ENCODE results near the gene CRIM1.

CRIM1 gene

DNA sequence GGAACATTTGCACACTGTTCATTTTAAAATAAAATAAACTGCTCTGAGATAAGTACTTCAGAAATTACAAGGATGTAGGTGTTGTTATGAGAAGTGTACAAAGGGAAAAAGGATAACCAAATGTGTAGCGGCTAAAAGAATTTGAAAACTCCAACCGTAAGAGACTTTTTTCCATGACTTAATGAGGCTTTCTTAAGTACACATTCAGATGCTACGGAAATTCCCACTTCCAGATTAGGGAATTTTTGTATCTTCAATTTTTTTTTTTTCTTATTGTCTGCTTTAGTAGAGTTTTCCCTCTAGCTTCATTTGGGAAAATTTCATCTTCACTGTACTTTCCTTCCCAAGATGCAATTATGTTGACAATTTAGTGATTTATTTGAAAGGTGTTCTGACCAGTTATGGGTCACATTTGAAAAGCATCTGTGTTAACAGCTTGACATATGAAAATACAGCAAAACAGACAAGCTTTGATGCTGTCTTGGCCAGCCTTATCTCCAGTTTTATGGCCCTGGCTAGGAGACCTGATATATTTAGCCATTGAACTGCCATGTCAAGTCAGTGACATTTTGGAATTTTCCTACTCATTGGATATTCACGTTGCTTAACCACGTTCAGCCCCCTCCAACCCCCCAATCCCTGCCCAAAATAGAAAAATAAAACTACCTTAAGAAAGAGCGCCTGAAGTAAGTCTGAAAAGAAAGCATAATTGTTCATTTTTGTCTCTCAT is 136.8 kb downstream of the CRIM1 start:
- peaks cover 0 to 3% of the 10 kb centered on the region in 2 donors for H3K4me1 ChIP-seq (ENCODE audit: control insufficient read depth in 2 of 2, insufficient read depth in 1 of 2, low read depth in 1 of 2, low read length in 2 of 2)
- no CpG with 5 or more reads among the region's 6 CpGs for WGBS, 2 donors (ENCODE audit: extremely low coverage in 2 of 2, insufficient read length in 2 of 2, insufficient replicate concordance in 1 of 2)
- no peak overlapping the region for H4K91ac ChIP-seq (ENCODE audit: low read depth, low read length, poor library complexity)
- no peaks in the 10 kb centered on the region for H3K79me1 ChIP-seq (ENCODE audit: low read depth, low read length)
- no peak overlapping the region for H3K27ac ChIP-seq (replicated peaks; ENCODE audit: low read length)
- H2BK5ac ChIP-seq (ENCODE audit: low read length), result no peak overlapping the region
- H3K4me2 ChIP-seq (ENCODE audit: insufficient read depth, low read length, poor library complexity, severe bottlenecking), result no peak overlapping the region
- H3K14ac ChIP-seq (ENCODE audit: low read length), result no peak overlapping the region
- no peak overlapping the region for H2BK12ac ChIP-seq (ENCODE audit: low read length)
- H3K18ac ChIP-seq (ENCODE audit: low read length), result no peak overlapping the region
- H2AK5ac ChIP-seq (ENCODE audit: low read depth, low read length), result no peak overlapping the region
- no peak overlapping the region for H2AFZ ChIP-seq (ENCODE audit: low read length)
- no peak overlapping the region for H3K23ac ChIP-seq (ENCODE audit: low read depth, low read length, poor library complexity)
- H3K4ac ChIP-seq (ENCODE audit: low read length), result no peak overlapping the region
- no peak overlapping the region for H4K8ac ChIP-seq (ENCODE audit: low read depth, low read length)
- H3K4me3 ChIP-seq (ENCODE audit: low read length in 2 of 2), result no peak overlapping the region
- H3K27me3 ChIP-seq (ENCODE audit: control insufficient read depth in 3 of 3, insufficient read depth in 3 of 3, low read depth in 1 of 3, low read length in 3 of 3), result no peaks in the 10 kb centered on the region
- DNase-seq (ENCODE audit: low spot score), result no peak
- H3K9ac ChIP-seq (ENCODE audit: low read depth, low read length, poor library complexity), result no peak overlapping the region
- no peak overlapping the region for H2BK120ac ChIP-seq (ENCODE audit: low read depth, low read length)
- H3K9me3 ChIP-seq (replicated peaks in 1 of 2; ENCODE audit: control insufficient read depth in 2 of 2, insufficient read depth in 1 of 2, low read depth in 1 of 2, low read length in 2 of 2), result no peaks in the 10 kb centered on the region
- peaks cover 0 to 1% of the 10 kb centered on the region in 2 donors for H3K36me3 ChIP-seq (replicated peaks in 1 of 2; ENCODE audit: control insufficient read depth in 2 of 2, insufficient read depth in 2 of 2, low read length in 2 of 2)
- H2BK15ac ChIP-seq (ENCODE audit: low read length), result no peak overlapping the region

- H2BK15ac ChIP-seq (ENCODE audit: low read length), result no peak overlapping the region
- no peak overlapping the region for H3K4me3 ChIP-seq (ENCODE audit: low read length in 2 of 2)
- no peak overlapping the region for H2AFZ ChIP-seq (ENCODE audit: low read length)
- peaks cover 0 to 1% of the 10 kb centered on the region in 2 donors for H3K36me3 ChIP-seq (replicated peaks in 1 of 2; ENCODE audit: control insufficient read depth in 2 of 2, insufficient read depth in 2 of 2, low read length in 2 of 2)
- no peak for DNase-seq (ENCODE audit: low spot score)
- H3K4me1 ChIP-seq (ENCODE audit: control insufficient read depth in 2 of 2, insufficient read depth in 1 of 2, low read depth in 1 of 2, low read length in 2 of 2), result peaks cover 0 to 3% of the 10 kb centered on the region in 2 donors
- H3K9ac ChIP-seq (ENCODE audit: low read depth, low read length, poor library complexity), result no peak overlapping the region
- H2AK5ac ChIP-seq (ENCODE audit: low read depth, low read length), result no peak overlapping the region
- H3K4me2 ChIP-seq (ENCODE audit: insufficient read depth, low read length, poor library complexity, severe bottlenecking), result no peak overlapping the region
- no peak overlapping the region for H3K18ac ChIP-seq (ENCODE audit: low read length)
- H3K23ac ChIP-seq (ENCODE audit: low read depth, low read length, poor library complexity), result no peak overlapping the region
- no peaks in the 10 kb centered on the region for H3K9me3 ChIP-seq (replicated peaks in 1 of 2; ENCODE audit: control insufficient read depth in 2 of 2, insufficient read depth in 1 of 2, low read depth in 1 of 2, low read length in 2 of 2)
- H2BK12ac ChIP-seq (ENCODE audit: low read length), result no peak overlapping the region
- H3K27me3 ChIP-seq (ENCODE audit: control insufficient read depth in 3 of 3, insufficient read depth in 3 of 3, low read depth in 1 of 3, low read length in 3 of 3), result no peaks in the 10 kb centered on the region
- H2BK5ac ChIP-seq (ENCODE audit: low read length), result no peak overlapping the region
- H3K79me1 ChIP-seq (ENCODE audit: low read depth, low read length), result no peaks in the 10 kb centered on the region
- H2BK120ac ChIP-seq (ENCODE audit: low read depth, low read length), result no peak overlapping the region
- H4K8ac ChIP-seq (ENCODE audit: low read depth, low read length), result no peak overlapping the region
- no peak overlapping the region for H3K14ac ChIP-seq (ENCODE audit: low read length)
- H3K27ac ChIP-seq (replicated peaks; ENCODE audit: low read length), result no peak overlapping the region
- no peak overlapping the region for H3K4ac ChIP-seq (ENCODE audit: low read length)
- no peak overlapping the region for H4K91ac ChIP-seq (ENCODE audit: low read depth, low read length, poor library complexity)
Observed at GRCh38 chr2:36493306-36493705, 137.7 kb downstream of the CRIM1 start.

- Histone ChIP-seq H3K27me3 (ENCODE audit: control insufficient read depth in 3 of 3, insufficient read depth in 3 of 3, low read depth in 1 of 3, low read length in 3 of 3) (no peaks in the 10 kb centered on the region), H3K9ac (ENCODE audit: low read depth, low read length, poor library complexity) (no peak overlapping the region), H2AK5ac (ENCODE audit: low read depth, low read length) (no peak overlapping the region), H3K79me1 (ENCODE audit: low read depth, low read length) (no peaks in the 10 kb centered on the region), H3K14ac (ENCODE audit: low read length) (no peak overlapping the region), H2BK15ac (ENCODE audit: low read length) (no peak overlapping the region), H2AFZ (ENCODE audit: low read length) (no peak overlapping the region), H2BK5ac (ENCODE audit: low read length) (no peak overlapping the region), H3K9me3 (replicated peaks in 1 of 2; ENCODE audit: control insufficient read depth in 2 of 2, insufficient read depth in 1 of 2, low read depth in 1 of 2, low read length in 2 of 2) (no peaks in the 10 kb centered on the region), H2BK120ac (ENCODE audit: low read depth, low read length) (no peak overlapping the region), H3K4me2 (ENCODE audit: insufficient read depth, low read length, poor library complexity, severe bottlenecking) (no peak overlapping the region), H3K18ac (ENCODE audit: low read length) (no peak overlapping the region), H3K36me3 (replicated peaks in 1 of 2; ENCODE audit: control insufficient read depth in 2 of 2, insufficient read depth in 2 of 2, low read length in 2 of 2) (peaks cover 8 to 9% of the 10 kb centered on the region in 2 donors), H3K4me3 (ENCODE audit: low read length in 2 of 2) (no peak overlapping the region), H4K91ac (ENCODE audit: low read depth, low read length, poor library complexity) (no peak overlapping the region), H3K23ac (ENCODE audit: low read depth, low read length, poor library complexity) (no peak overlapping the region), H3K4me1 (ENCODE audit: control insufficient read depth in 2 of 2, insufficient read depth in 1 of 2, low read depth in 1 of 2, low read length in 2 of 2) (no peaks in the 10 kb centered on the region), H3K27ac (replicated peaks; ENCODE audit: low read length) (no peak overlapping the region), H2BK12ac (ENCODE audit: low read length) (no peak overlapping the region), H4K8ac (ENCODE audit: low read depth, low read length) (no peak overlapping the region), H3K4ac (ENCODE audit: low read length) (no peak overlapping the region)
- no CpG with 5 or more reads among the region's 3 CpGs for WGBS, 2 donors (ENCODE audit: extremely low coverage in 2 of 2, insufficient read length in 2 of 2, insufficient replicate concordance in 1 of 2)
- DNase-seq (ENCODE audit: low spot score), result no peak
Observed at GRCh38 chr2:36497570-36498163, 142.1 kb downstream of the CRIM1 start.

DNA sequence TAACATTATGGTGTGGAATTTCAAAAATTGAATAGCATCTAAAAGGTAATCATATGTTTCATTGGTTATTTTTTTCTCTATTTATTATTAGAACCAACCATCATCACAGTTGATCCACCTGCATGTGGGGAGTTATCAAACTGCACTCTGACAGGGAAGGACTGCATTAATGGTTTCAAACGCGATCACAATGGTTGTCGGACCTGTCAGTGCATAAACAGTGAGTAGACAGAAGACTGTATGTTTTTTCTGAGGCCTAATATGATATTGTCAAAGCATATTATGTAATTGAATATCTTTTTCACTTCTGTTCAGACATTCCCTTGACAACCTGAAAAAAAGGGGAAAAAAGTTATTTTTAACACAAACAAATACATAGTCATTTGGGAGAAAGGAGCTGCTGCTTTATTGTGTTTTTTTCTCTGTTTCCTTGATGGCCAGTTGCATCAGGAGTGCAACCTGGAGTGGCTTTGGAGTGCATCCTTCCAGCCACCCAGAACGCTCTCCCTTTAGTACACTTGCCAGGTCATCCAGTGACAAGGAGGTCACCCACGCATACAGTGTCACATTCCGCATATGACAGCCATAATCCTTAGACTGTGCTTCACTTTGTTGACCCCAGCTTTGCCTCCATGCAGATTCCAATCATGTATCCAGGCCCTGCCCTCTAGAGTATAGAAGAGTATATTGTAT is 143.7 kb downstream of the CRIM1 start:
- Histone ChIP-seq H2BK120ac (ENCODE audit: low read depth, low read length) (no peak overlapping the region), H2AFZ (ENCODE audit: low read length) (no peak overlapping the region), H2AK5ac (ENCODE audit: low read depth, low read length) (no peak overlapping the region), H3K36me3 (replicated peaks in 1 of 2; ENCODE audit: control insufficient read depth in 2 of 2, insufficient read depth in 2 of 2, low read length in 2 of 2) (peaks cover 6 to 9% of the 10 kb centered on the region in 2 donors), H2BK5ac (ENCODE audit: low read length) (no peak overlapping the region), H3K9ac (ENCODE audit: low read depth, low read length, poor library complexity) (no peak overlapping the region), H4K8ac (ENCODE audit: low read depth, low read length) (no peak overlapping the region), H3K9me3 (replicated peaks in 1 of 2; ENCODE audit: control insufficient read depth in 2 of 2, insufficient read depth in 1 of 2, low read depth in 1 of 2, low read length in 2 of 2) (no peaks in the 10 kb centered on the region), H3K4me3 (ENCODE audit: low read length in 2 of 2) (no peak overlapping the region), H3K79me1 (ENCODE audit: low read depth, low read length) (no peaks in the 10 kb centered on the region), H3K27ac (replicated peaks; ENCODE audit: low read length) (no peak overlapping the region), H3K14ac (ENCODE audit: low read length) (no peak overlapping the region), H3K18ac (ENCODE audit: low read length) (no peak overlapping the region), H3K27me3 (ENCODE audit: control insufficient read depth in 3 of 3, insufficient read depth in 3 of 3, low read depth in 1 of 3, low read length in 3 of 3) (no peaks in the 10 kb centered on the region), H3K4me2 (ENCODE audit: insufficient read depth, low read length, poor library complexity, severe bottlenecking) (no peak overlapping the region), H2BK15ac (ENCODE audit: low read length) (no peak overlapping the region), H2BK12ac (ENCODE audit: low read length) (no peak overlapping the region), H3K4me1 (ENCODE audit: control insufficient read depth in 2 of 2, insufficient read depth in 1 of 2, low read depth in 1 of 2, low read length in 2 of 2) (no peaks in the 10 kb centered on the region), H3K4ac (ENCODE audit: low read length) (no peak overlapping the region), H3K23ac (ENCODE audit: low read depth, low read length, poor library complexity) (no peak overlapping the region), H4K91ac (ENCODE audit: low read depth, low read length, poor library complexity) (no peak overlapping the region)
- no CpG with 5 or more reads among the region's 6 CpGs for WGBS, 2 donors (ENCODE audit: extremely low coverage in 2 of 2, insufficient read length in 2 of 2, insufficient replicate concordance in 1 of 2)
- no peak for DNase-seq (ENCODE audit: low spot score)
